ENCODE measurements around the gene ITGA1. TPM values are rescaled to one million over a fixed set of nuclear protein-coding genes. Genes with fewer than 3 reads are reported as not detected.

ITGA1 gene
- polyA plus RNA-seq, 1 donor (not counting 4 experiments of a cell fraction or from before 2014, with no cell fraction given), result 1.4 TPM

GRCh38 chr5:52920929-52921328, 133.2 kb downstream of the ITGA1 start:
- dilution Hi-C loops (cut with MboI; ENCODE audit: extremely low pct_ligation_motif_present, low sequenced_read_pairs), result loop anchor here (25.0 kb wide), 1 partner anchor 234 kb away; no protein-coding TSS in a partner anchor
- no peaks in the 10 kb centered on the region for H3K9me3 ChIP-seq (ENCODE audit: control insufficient read depth, low read depth, low read length)
- peaks cover 10% of the 10 kb centered on the region for H3K4me1 ChIP-seq (ENCODE audit: control insufficient read depth, extremely low read depth, insufficient read depth, low read length)
- no peaks in the 10 kb centered on the region for H4K20me1 ChIP-seq (ENCODE audit: control insufficient read depth, extremely low read depth, insufficient read depth, low read length)
- FAIRE-seq, result no peak
- H3K4me3 ChIP-seq (ENCODE audit: control insufficient read depth in 2 of 3, extremely low read depth in 1 of 3, insufficient read depth in 2 of 3, low read depth in 1 of 3, low read length in 3 of 3), result no peak overlapping the region
- H3K79me2 ChIP-seq (ENCODE audit: control insufficient read depth, insufficient read depth, low read length), result no peaks in the 10 kb centered on the region
- DNase-seq (ENCODE audit: low read depth, low spot score), result no peak
- H3K36me3 ChIP-seq (ENCODE audit: control insufficient read depth in 2 of 2, extremely low read depth in 1 of 2, insufficient read depth in 2 of 2, low read length in 2 of 2), result no peaks in the 10 kb centered on the region
- TF ChIP-seq EZH2 (IDR thresholded peaks at IDR 0.05; ENCODE audit: low read length), result no peak
- TF ChIP-seq CTCF (optimal IDR thresholded peaks at IDR 0.05 in 1 of 3, IDR thresholded peaks at IDR 0.05 in 1 of 3, conservative IDR thresholded peaks at IDR 0.05 in 1 of 3; ENCODE audit: extremely low read depth in 1 of 3, insufficient read depth in 2 of 3, low read length in 3 of 3), result no peak
- no peak overlapping the region for H2AFZ ChIP-seq (ENCODE audit: control insufficient read depth, low read length)
- no peaks in the 10 kb centered on the region for H3K27me3 ChIP-seq (ENCODE audit: control insufficient read depth, extremely low read depth, insufficient read depth, low read length)
- H3K9ac ChIP-seq (ENCODE audit: control insufficient read depth, extremely low read depth, insufficient read depth, low read length), result no peak overlapping the region
- no peak overlapping the region for H3K27ac ChIP-seq (ENCODE audit: control insufficient read depth, insufficient read depth, low read length)
- H3K9me1 ChIP-seq (ENCODE audit: control insufficient read depth, extremely low read depth, insufficient read depth, low read length), result no peaks in the 10 kb centered on the region
- H3K4me2 ChIP-seq (ENCODE audit: control insufficient read depth, extremely low read depth, insufficient read depth, low read depth, low read length), result no peak overlapping the region

GRCh38 chr5:52922384-52922783, 134.7 kb downstream of the ITGA1 start:
- Histone ChIP-seq H3K27me3 (ENCODE audit: control insufficient read depth, extremely low read depth, insufficient read depth, low read length) (no peaks in the 10 kb centered on the region), H3K4me2 (ENCODE audit: control insufficient read depth, extremely low read depth, insufficient read depth, low read depth, low read length) (peak overlapping the region; percentile 23), H3K4me1 (ENCODE audit: control insufficient read depth, extremely low read depth, insufficient read depth, low read length) (peaks cover 10% of the 10 kb centered on the region), H3K36me3 (ENCODE audit: control insufficient read depth in 2 of 2, extremely low read depth in 1 of 2, insufficient read depth in 2 of 2, low read length in 2 of 2) (no peaks in the 10 kb centered on the region), H3K9ac (ENCODE audit: control insufficient read depth, extremely low read depth, insufficient read depth, low read length) (no peak overlapping the region), H4K20me1 (ENCODE audit: control insufficient read depth, extremely low read depth, insufficient read depth, low read length) (no peaks in the 10 kb centered on the region), H3K27ac (ENCODE audit: control insufficient read depth, insufficient read depth, low read length) (no peak overlapping the region), H3K9me1 (ENCODE audit: control insufficient read depth, extremely low read depth, insufficient read depth, low read length) (no peaks in the 10 kb centered on the region), H3K4me3 (ENCODE audit: control insufficient read depth in 2 of 3, extremely low read depth in 1 of 3, insufficient read depth in 2 of 3, low read depth in 1 of 3, low read length in 3 of 3) (no peak overlapping the region), H3K79me2 (ENCODE audit: control insufficient read depth, insufficient read depth, low read length) (no peaks in the 10 kb centered on the region), H2AFZ (ENCODE audit: control insufficient read depth, low read length) (no peak overlapping the region), H3K9me3 (ENCODE audit: control insufficient read depth, low read depth, low read length) (no peaks in the 10 kb centered on the region)
- TF ChIP-seq CTCF (optimal IDR thresholded peaks at IDR 0.05 in 1 of 3, IDR thresholded peaks at IDR 0.05 in 1 of 3, conservative IDR thresholded peaks at IDR 0.05 in 1 of 3; ENCODE audit: extremely low read depth in 1 of 3, insufficient read depth in 2 of 3, low read length in 3 of 3) (peak in 1 of 3 experiments; percentile 19), EZH2 (IDR thresholded peaks at IDR 0.05; ENCODE audit: low read length) (no peak)
- FAIRE-seq (peak; percentile 89), DNase-seq (ENCODE audit: low read depth, low spot score) (peak; percentile 62)
- dilution Hi-C loops (cut with MboI; ENCODE audit: extremely low pct_ligation_motif_present, low sequenced_read_pairs), result loop anchor here (25.0 kb wide), 1 partner anchor 235 kb away; no protein-coding TSS in a partner anchor
